Measurements from ENCODE around the gene SLC4A7.
"Not testable (repeated sequence)": the region's sequence is repeated elsewhere in the genome, so short reads cannot be mapped to it uniquely, and the experiment has no call there.

SLC4A7 gene

DNA sequence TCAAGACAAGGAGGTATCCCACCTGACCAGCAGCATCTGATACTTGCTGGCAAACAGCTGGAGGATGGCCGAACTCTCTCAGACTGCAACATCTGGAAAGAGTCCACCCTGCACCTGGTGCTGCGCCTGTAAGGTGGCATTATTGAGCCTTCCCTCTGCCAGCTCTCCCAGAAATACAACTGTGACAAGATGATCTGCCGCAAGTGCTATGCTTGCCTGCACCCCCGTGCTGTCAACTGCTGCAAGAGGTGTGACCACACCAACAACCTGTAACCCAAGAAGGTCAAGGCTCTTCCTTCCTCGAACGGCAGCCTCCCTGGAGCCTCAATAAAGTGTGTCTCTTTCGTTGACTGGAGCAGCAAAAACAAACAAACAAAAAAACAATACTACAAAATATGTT, 2.2 kb upstream of the SLC4A7 start:
- DNase-seq, result no peak

DNA sequence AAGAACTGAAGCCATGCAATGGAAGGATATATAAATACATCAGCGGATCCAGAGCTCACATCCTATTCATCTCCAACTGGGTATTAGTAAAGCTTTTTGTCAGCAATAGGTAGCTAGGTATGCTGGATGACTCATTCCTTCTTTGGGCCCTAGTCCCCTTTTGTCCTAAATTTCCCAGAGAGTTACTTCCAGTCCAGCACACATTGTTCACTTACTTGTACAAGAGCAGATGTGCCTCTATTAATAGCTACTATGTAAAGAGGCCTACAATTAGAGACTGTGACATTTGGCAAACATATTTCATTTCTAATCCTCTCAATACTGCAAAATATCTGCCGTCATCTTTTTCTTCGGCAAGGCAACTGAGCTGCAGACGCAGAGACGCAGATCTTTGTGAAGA, 1.7 kb upstream of the SLC4A7 start:
- DNase-seq, result no peak

- peak; percentile 32 for DNase-seq
Observed at GRCh38 chr3:27483117-27484014, 818 bp downstream of the SLC4A7 start.

DNA sequence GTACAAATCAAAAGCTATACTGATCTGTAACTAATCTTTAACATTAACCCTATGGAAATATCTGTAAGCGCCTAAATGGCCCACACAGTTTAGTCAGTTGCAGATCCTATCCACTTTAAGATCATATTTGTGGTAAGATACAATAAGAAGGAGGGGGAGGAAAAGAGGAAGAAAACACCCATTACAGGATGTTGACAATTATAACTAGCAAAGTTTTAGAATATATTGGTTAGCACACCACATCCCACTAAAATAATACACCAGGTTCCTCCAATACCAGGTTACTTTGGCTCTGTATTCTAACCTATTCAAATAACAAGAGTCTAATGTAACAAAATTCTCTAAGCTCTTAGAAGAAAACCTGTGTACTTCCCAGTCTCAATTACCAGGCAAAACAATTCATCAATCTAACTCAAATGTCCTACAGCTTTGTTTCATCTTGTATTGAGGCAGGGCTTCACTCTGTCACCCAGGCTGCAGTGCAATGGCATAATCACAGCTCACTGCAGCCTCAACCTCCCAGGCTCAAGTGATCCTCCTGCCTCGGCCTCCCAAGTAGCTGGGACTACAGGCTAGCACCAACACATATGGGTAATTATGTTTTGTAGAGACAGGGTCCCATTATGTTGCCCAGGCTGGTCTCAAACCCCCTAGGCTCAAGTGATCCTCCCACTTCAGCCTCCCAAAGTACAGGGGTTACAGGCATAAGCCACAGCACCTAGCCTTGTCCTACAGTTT, 4.2 kb downstream of the SLC4A7 start:
- DNase-seq, result peak; percentile 45

DNA sequence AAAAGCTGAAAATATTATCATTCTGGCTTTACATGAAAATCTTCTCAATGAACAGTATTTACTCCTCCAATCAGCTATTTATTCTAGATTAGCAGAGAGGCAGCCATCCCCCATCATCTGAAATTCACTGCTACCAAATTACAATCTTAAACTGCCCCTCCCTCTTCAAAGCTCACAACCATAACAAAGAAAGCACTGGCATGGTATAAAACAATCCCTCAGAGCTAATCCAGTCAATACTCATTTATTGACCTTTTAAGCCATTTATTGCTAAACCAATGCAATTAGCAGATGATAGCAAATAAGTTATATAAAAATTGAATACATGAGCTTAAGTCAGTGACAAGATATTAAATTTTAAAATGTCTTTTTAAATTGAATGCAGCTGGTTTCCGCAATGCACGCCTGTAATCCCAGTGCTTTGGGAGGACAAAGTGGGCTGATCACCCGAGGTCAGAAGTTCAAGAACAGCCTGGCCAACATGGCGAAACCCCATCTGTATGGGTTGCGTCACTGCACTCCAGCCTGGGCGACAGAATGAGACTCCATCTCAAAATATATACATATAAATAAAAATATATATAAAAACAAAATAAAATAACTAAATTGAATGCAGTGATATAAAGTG, 12.1 kb downstream of the SLC4A7 start:
- no peak for DNase-seq

DNA sequence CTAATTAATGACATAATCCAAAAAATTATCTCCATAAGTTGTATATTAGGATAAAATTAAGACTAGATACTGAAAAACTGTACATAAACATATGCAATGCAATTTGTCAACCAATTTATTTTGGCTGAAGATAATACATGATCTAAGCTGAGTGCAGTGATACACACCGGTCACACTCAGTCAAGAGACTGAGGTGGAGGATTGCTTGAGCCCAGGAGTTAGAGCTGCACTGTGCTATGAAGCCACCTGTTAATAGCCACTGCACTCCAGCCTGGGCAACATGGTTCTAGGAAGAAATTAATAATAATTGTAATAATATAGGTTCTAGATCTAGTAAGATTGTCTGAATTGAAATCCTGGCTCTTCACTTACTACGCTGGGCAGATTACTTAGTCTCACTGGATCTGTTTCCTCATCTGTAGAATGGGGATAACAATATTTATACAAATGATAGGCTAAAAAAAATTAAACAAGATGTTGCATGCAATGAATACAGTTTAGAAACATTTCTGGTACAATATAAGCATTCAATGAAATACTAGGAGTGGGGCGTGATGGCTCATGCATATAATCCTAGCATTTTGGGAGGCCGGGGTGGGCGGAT, 15.8 kb downstream of the SLC4A7 start:
- DNase-seq, result no peak

GRCh38 chr3:27467545-27467944, 16.6 kb downstream of the SLC4A7 start:
- peak; percentile 38 for DNase-seq

GRCh38 chr3:27464646-27465045, 19.5 kb downstream of the SLC4A7 start:
- DNase-seq, result no peak

DNA sequence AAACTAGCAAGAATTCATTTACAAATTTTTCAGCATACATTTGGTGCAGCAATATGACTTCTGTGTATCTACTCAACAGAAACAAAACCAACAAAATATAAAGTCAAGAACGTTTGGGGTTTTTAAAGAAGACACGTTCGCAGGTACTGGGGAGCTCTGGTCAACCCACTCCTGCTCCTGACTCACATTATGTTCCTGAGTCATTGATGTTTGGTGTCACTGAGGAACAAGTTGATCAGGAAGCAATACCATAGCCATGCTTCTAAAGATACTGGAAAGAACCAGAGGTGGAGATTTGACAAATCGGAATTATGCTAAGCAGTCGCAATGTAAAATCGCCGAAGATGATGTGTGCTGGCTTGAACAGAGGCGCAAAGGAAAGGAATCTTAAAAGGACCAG, 22.0 kb downstream of the SLC4A7 start:
- DNase-seq, result no peak

GRCh38 chr3:27458929-27459328, 25.3 kb downstream of the SLC4A7 start:
- no peak for DNase-seq

GRCh38 chr3:27456554-27456953, 27.6 kb downstream of the SLC4A7 start:
- no peak for DNase-seq

- DNase-seq, result no peak
Observed at GRCh38 chr3:27454914-27455313, 29.3 kb downstream of the SLC4A7 start.

GRCh38 chr3:27454461-27454860, 29.7 kb downstream of the SLC4A7 start:
- DNase-seq, result no peak

DNA sequence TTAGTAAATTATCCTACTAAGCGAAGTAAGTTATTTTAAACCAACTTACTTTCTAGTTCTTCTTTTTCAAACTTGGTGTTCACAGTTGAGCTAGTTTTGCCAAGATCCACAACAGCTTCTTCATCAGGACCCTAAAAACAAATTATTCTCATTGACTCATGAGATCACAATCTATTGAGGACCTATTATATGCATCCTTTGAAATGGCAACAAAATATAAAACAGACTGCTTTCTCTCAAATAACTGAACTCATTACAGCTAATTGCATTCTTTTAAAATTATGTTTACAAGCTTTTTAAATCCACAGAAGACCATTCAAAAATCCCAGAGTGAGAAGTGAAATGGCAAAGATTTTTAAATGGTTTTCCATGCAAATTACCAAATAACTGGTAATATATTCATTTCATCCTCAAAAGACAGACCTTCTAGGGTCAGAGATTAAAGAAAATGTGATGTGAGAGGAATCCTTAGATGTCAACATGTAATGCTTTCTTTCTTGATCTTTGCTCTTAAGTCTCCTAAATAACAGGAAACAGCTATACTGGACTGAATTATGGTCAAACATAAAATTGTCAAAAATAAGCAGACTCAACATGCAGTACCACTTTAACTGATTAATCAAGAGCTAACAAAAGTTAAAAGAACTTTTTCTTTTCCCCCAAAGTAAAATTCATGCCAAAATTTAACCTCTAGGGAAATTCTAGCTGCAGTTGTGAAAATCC, 31.7 kb downstream of the SLC4A7 start:
- DNase-seq, result no peak

DNA sequence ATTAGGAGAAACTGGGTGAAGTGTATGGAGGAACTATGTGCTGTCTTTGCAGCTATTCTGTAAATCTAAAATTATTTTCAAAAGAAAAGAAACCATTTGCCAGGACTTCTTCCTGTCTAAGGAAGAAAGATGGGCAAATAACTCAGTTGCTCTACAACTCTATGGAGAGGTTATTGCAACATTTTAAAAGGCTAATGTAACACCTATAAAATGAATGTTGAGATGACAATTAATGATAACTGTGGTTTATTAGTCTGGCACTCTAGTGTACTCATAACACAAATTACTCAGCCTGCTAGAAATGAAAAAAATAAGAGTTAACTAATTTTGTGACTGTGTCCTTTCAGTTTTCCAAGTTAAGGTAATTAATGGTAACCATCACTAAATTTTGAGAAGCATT, 32.3 kb downstream of the SLC4A7 start:
- DNase-seq, result no peak

GRCh38 chr3:27451251-27451650, 32.9 kb downstream of the SLC4A7 start:
- no peak for DNase-seq

- DNase-seq, result no peak
Observed at GRCh38 chr3:27449530-27450150, 34.5 kb downstream of the SLC4A7 start.

GRCh38 chr3:27442995-27443394, 41.2 kb downstream of the SLC4A7 start:
- DNase-seq, result not testable (repeated sequence)

- DNase-seq, result not testable (repeated sequence)
Observed at GRCh38 chr3:27438352-27438751, 45.8 kb downstream of the SLC4A7 start.

DNA sequence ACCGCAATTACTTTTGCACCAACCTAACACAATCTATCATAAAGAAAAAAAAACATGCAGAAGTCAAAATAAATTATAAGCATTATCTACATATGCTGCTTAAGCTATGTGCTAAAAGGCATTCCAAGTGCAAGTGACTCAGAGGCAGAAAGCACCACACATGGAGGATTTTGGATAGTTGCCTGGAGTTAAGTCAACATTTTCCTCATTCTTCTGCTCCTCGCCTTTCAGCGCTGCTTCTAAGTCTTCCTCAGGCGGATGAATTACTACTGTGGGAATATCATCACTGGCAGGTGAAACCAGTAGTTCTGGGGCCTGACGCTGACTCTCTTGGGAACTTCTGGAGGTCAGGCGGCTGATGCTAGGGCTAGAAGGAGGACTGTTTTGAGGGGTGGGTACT, 53.1 kb downstream of the SLC4A7 start:
- DNase-seq, result no peak

DNA sequence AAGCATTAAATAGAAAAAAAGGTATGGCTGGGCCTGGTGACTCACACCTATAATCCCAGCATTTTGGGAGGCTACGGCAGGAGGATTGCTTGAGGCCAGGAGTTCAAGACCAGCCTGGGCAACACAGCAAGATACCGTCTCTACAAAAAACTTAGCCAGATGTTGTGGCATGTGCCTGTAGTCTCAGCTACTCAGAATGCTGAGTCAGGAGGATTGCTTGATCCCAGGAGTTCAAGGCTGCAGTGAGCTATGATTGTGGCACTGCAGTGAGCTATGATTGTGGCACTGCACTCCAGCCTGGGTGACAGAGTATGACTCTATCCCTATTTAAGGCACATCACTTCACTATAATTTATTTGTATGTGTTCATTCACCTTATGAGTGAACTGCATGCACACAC, 54.3 kb downstream of the SLC4A7 start:
- no peak for DNase-seq

- no peak for DNase-seq
Observed at GRCh38 chr3:27428446-27428845, 55.7 kb downstream of the SLC4A7 start.

All from central memory CD4-positive, alpha-beta T cell (primary cell).